Fibroblast of lung (primary cell): ENCODE data around the gene EDN2.

ENCODE experiments used
- EZH2 ChIP-seq: IDR thresholded peaks from 2 replicates; pipeline ENCODE4 v1.5.1; 2012; ENCODE audit warnings: low read length, control low read depth, mild to moderate bottlenecking; ENCODE audit errors: missing control alignments
- TF ChIP-seq, protein P1 (sequence below), 2 donors: IDR thresholded peaks in 1 of 2; conservative IDR thresholded peaks in 1 of 2; 1 replicate in 1 of 2; 2 replicates in 1 of 2; pipeline ENCODE4 v1.5.1; 2011 to 2012; ENCODE audit warnings: low read length in 2 of 2, control low read depth in 1 of 2, inconsistent platforms in 1 of 2, low read depth in 1 of 2, mild to moderate bottlenecking in 1 of 2

DNA sequence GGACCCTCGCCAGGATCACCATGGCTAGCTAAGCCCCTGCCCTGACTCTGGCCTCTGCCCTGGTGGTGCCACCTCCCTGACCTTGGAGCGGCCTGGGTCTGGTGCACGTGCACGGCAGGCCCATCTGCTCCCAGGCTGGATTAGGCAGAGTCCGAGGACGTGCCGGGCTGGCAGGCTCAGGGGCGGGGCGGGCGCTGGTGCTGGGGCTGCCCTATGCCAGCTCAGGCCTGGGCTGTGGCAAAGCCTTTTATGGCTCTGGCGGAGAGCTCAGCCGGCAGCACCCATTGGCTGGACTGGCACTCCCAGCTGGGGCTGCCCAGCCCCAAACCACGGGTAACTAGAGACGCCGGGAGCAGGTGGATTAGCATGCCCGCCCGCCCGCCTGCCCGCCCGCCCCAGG lies 17.1 kb upstream of the EDN2 start:
- TF ChIP-seq, protein P1, sequence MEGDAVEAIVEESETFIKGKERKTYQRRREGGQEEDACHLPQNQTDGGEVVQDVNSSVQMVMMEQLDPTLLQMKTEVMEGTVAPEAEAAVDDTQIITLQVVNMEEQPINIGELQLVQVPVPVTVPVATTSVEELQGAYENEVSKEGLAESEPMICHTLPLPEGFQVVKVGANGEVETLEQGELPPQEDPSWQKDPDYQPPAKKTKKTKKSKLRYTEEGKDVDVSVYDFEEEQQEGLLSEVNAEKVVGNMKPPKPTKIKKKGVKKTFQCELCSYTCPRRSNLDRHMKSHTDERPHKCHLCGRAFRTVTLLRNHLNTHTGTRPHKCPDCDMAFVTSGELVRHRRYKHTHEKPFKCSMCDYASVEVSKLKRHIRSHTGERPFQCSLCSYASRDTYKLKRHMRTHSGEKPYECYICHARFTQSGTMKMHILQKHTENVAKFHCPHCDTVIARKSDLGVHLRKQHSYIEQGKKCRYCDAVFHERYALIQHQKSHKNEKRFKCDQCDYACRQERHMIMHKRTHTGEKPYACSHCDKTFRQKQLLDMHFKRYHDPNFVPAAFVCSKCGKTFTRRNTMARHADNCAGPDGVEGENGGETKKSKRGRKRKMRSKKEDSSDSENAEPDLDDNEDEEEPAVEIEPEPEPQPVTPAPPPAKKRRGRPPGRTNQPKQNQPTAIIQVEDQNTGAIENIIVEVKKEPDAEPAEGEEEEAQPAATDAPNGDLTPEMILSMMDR (conservative IDR thresholded peaks at IDR 0.05 in 1 of 2, IDR thresholded peaks at IDR 0.05 in 1 of 2; ENCODE audit: low read depth in 1 of 2, low read length in 2 of 2) = no peak
- no peak for TF ChIP-seq EZH2
